WTC11 (cell line): ENCODE data around the gene NEMP1. TPM values are rescaled to one million over a fixed set of nuclear protein-coding genes. Genes with fewer than 3 reads are reported as not detected.
"Not testable (repeated sequence)": the region's sequence is repeated elsewhere in the genome, so short reads cannot be mapped to it uniquely, and the experiment has no call there.

Experiments
- ATAC-seq: fragments of 200-7000 bp; cut with Tn5 transposase; 2 replicates; pipeline ENCODE4 v1.10.0; 2021; ENCODE audit warnings: mild to moderate bottlenecking, moderate library complexity
- CTCF ChIA-PET: fragments of 300-600 bp; sonication (Branson Sonifier 250); formaldehyde crosslinking; loops from one replicate; lab custom pipeline; 2021; ENCODE audit warnings: antibody characterized with exemption; lab: Charles Lee
- POLR2A ChIA-PET: fragments of 350-600 bp; sonication (Branson Sonifier 250); formaldehyde crosslinking; loops from one replicate; lab custom pipeline; 2021; ENCODE audit warnings: antibody characterized with exemption; lab: Charles Lee
- DNase-seq: peaks from one replicate; pipeline ENCODE4 v3.0.0; 2021; ENCODE audit warnings: low spot score
- H3K27ac Mint-ChIP-seq: 2 replicates; pipeline ENCODE4 v1.8.0; 2021; ENCODE audit warnings: mixed read lengths
- H3K27me3 Mint-ChIP-seq: 2 replicates; pipeline ENCODE4 v1.8.0; 2021; ENCODE audit warnings: low read depth, mild to moderate bottlenecking, moderate library complexity, mixed read lengths
- H3K36me3 Mint-ChIP-seq: 2 replicates; pipeline ENCODE4 v1.8.0; 2021; ENCODE audit warnings: mixed read lengths
- H3K4me1 Mint-ChIP-seq: 2 replicates; pipeline ENCODE4 v1.8.0; 2022; ENCODE audit warnings: mixed read lengths
- H3K4me3 Mint-ChIP-seq: 2 replicates; pipeline ENCODE4 v1.8.0; 2021; ENCODE audit warnings: mild to moderate bottlenecking, moderate library complexity, mixed read lengths
- H3K9me3 Mint-ChIP-seq: 2 replicates; pipeline ENCODE4 v1.8.0; 2021; ENCODE audit warnings: mixed read lengths
- AR ChIP-seq: fragments of 250-450 bp; sonication (Bioruptor Pico); IDR thresholded peaks from 2 replicates; pipeline ENCODE4 v1.9.0; 2021; ENCODE audit warnings: mild to moderate bottlenecking
- CTCF ChIP-seq: fragments of 200-600 bp; IDR thresholded peaks from 2 replicates; pipeline ENCODE4 v1.8.0; 2022; ENCODE audit warnings: antibody characterized with exemption
- FOXP1 ChIP-seq: sonication (generic); formaldehyde crosslinking; IDR thresholded peaks from 2 replicates; pipeline ENCODE4 v1.8.0; 2022; ENCODE audit warnings: missing genetic modification reagents, mild to moderate bottlenecking, moderate library complexity, borderline replicate concordance
- GRHL2 ChIP-seq: fragments of 250-450 bp; sonication (Bioruptor Pico); IDR thresholded peaks from 2 replicates; pipeline ENCODE4 v1.8.0; 2022; ENCODE audit warnings: mild to moderate bottlenecking, moderate library complexity; ENCODE audit not compliant: insufficient replicate concordance, severe bottlenecking
- IRF2 ChIP-seq: sonication (generic); formaldehyde crosslinking; IDR thresholded peaks from 2 replicates; pipeline ENCODE4 v1.8.0; 2022; ENCODE audit warnings: low read depth, missing genetic modification reagents, borderline replicate concordance
- JAZF1 ChIP-seq: fragments of 250-450 bp; sonication (Bioruptor Pico); IDR thresholded peaks from 2 replicates; pipeline ENCODE4 v1.9.0; 2021; ENCODE audit warnings: moderate library complexity, mild to moderate bottlenecking, inconsistent platforms
- KAT7 ChIP-seq: sonication (generic); formaldehyde crosslinking; IDR thresholded peaks from 2 replicates; pipeline ENCODE4 v1.8.1; 2023; ENCODE audit warnings: missing genetic modification reagents, mild to moderate bottlenecking, borderline replicate concordance
- MLX ChIP-seq: sonication (generic); formaldehyde crosslinking; IDR thresholded peaks from 2 replicates; pipeline ENCODE4 v1.8.1; 2023; ENCODE audit warnings: mild to moderate bottlenecking, missing genetic modification reagents, moderate library complexity
- MYBL2 ChIP-seq: sonication (generic); formaldehyde crosslinking; IDR thresholded peaks from 2 replicates; pipeline ENCODE4 v1.8.1; 2023; ENCODE audit warnings: mild to moderate bottlenecking, moderate library complexity, missing genetic modification reagents
- NFE2L1 ChIP-seq: sonication (generic); formaldehyde crosslinking; IDR thresholded peaks from 2 replicates; pipeline ENCODE4 v1.8.1; 2023; ENCODE audit warnings: missing genetic modification reagents
- ZBTB21 ChIP-seq: sonication (generic); formaldehyde crosslinking; IDR thresholded peaks from 2 replicates; pipeline ENCODE4 v1.8.1; 2023; ENCODE audit warnings: mild to moderate bottlenecking, missing genetic modification reagents, borderline replicate concordance
- ZNF138 ChIP-seq: sonication (generic); formaldehyde crosslinking; conservative IDR thresholded peaks from 2 replicates; pipeline ENCODE4 v1.8.1; 2022; ENCODE audit warnings: mild to moderate bottlenecking, moderate library complexity, missing genetic modification reagents
- ZNF263 ChIP-seq: sonication (generic); formaldehyde crosslinking; IDR thresholded peaks from 2 replicates; pipeline ENCODE4 v1.8.1; 2022; ENCODE audit warnings: low read depth, mild to moderate bottlenecking, moderate library complexity, missing genetic modification reagents
- total RNA-seq: library from RNA; stranded (reverse); gene quantifications from 3 replicates; pipeline ENCODE4 v1.2.3, GENCODE V29; 2021
- TF ChIP-seq, protein P1 (sequence below): sonication (generic); formaldehyde crosslinking; IDR thresholded peaks from 2 replicates; pipeline ENCODE4 v1.8.1; 2023; ENCODE audit warnings: mild to moderate bottlenecking, missing genetic modification reagents

Gene NEMP1
- total RNA-seq, 1 experiment from 2014 or later: 41.9 TPM

DNA sequence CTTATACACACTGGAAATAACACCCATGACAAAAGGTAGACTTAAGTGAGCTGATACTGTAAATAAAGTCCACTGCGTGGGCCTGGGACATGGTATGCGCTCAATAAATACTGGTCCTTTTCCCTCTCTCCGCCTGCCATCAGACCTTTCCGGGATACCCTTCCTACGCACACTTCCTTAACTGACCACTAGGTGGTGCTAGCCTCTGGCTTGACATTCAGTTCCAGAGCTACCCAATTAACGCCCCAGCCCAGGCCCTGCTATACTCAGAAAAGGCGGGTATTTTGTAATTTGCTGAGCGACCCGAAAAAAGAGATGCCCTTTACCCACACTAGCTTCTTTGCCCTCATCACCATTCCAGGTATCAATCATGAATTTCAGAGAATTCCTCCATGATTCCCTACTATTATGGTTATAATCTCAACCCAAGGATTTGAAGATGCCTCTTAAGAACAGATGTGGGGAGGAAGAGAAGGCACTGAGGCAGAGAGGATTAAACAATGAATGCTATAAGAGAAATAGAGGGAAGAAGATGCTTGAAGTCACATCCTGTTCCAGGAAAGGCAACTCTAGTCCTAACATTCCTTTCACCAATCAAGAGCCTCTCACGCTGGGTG lies 45.8 kb upstream of the NEMP1 start:
- TF ChIP-seq CTCF (peak; percentile 92), AR (CRISPR knock-in tag) (no peak), FOXP1 (CRISPR knock-in tag) (no peak), JAZF1 (CRISPR knock-in tag) (no peak)
- ChIA-PET CTCF (interaction anchor here (0.5 to 5.8 kb wide), 47 partner anchors 9 to 764 kb away, joined by 3 to 76 read pairs (median 4); partner anchors contain the start of genes NAB2, NEMP1, STAT2 and STAT6), POLR2A (interaction anchor here (0.6 kb wide), 1 partner anchor 12 kb away, joined by 3 read pairs; no protein-coding TSS in a partner anchor)
- peak; percentile 59 for ATAC-seq
- H3K4me3 Mint-ChIP-seq: no peak overlapping the region
- H3K27ac Mint-ChIP-seq: no peak overlapping the region
- H3K9me3 Mint-ChIP-seq: peaks cover 22% of the 10 kb centered on the region
- peaks cover 15% of the 10 kb centered on the region for H3K4me1 Mint-ChIP-seq
- peaks cover 6% of the 10 kb centered on the region for H3K27me3 Mint-ChIP-seq
- peaks cover 2% of the 10 kb centered on the region; the same call in 1 of the 2 replicates for H3K36me3 Mint-ChIP-seq
- DNase-seq: peak; percentile 84

DNA sequence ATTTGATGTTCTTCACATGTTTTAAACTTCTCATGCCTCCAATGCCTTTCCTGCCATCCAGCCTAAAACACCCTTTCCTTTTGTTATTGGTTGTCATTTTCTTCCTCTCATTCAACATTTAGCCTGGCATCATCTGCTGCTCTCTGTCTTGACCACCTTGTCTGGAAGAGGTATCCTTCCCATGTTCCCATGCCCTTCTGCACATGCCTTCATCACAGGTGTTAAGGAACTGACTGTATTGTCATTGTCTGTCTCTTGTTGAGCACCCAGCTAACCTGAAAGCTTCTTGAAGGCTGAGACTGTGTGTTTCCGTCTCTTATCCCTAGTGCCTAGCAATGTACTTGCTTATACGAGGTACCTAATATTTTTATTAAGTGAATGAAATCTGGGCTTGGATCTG lies 45.2 kb upstream of the NEMP1 start:
- peaks cover 22% of the 10 kb centered on the region for H3K9me3 Mint-ChIP-seq
- TF ChIP-seq GRHL2 (CRISPR knock-in tag): no peak
- no peak for TF ChIP-seq ZBTB21 (CRISPR knock-in tag)
- TF ChIP-seq, all 79 proteins: peak for 0
- Mint-ChIP-seq H3K36me3 (peaks cover 2% of the 10 kb centered on the region; the same call in 1 of the 2 replicates), H3K27ac (no peak overlapping the region), H3K4me3 (no peak overlapping the region), H3K27me3 (peaks cover 6% of the 10 kb centered on the region), H3K4me1 (peaks cover 15% of the 10 kb centered on the region)
- CTCF ChIA-PET: interaction anchor here (0.8 to 5.8 kb wide), 34 partner anchors 8 to 262 kb away, joined by 3 to 76 read pairs (median 5); partner anchors contain the start of genes STAT6 and ZBTB39
- POLR2A ChIA-PET: interaction anchor here (0.6 kb wide), 1 partner anchor 13 kb away, joined by 3 read pairs; no protein-coding TSS in a partner anchor
- ATAC-seq (no peak), DNase-seq (no peak)

DNA sequence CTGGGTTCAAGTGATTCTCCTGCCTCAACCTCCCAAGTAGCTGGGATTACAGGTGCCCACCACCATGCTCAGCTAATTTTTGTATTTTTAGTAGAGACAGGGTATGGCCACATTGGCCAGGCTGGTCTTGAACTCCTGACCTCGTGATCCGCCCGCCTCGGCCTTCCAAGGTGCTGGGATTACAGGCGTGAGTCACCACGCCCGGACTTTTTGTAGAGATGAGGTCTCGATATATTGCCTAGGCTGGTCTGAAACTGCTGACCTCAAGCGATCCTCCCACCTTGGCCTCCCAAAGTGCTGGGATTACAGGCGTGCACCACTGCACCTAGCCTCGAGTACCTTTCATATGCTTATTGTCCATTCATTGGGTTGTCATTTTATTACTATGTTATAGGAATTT lies 42.1 kb upstream of the NEMP1 start:
- not testable (repeated sequence) for H3K4me1 Mint-ChIP-seq, H3K27me3 Mint-ChIP-seq, H3K27ac Mint-ChIP-seq, H3K36me3 Mint-ChIP-seq, DNase-seq, H3K4me3 Mint-ChIP-seq, ATAC-seq
- POLR2A ChIA-PET: interaction anchor here (1.1 kb wide), 1 partner anchor 432 kb away, joined by 4 read pairs; no protein-coding TSS in a partner anchor
- peaks cover 22% of the 10 kb centered on the region for H3K9me3 Mint-ChIP-seq
- CTCF ChIA-PET: interaction anchor here (1.4 to 5.8 kb wide), 4 partner anchors 10 to 55 kb away, joined by 3 to 76 read pairs (median 4); partner anchors contain the start of gene STAT6

DNA sequence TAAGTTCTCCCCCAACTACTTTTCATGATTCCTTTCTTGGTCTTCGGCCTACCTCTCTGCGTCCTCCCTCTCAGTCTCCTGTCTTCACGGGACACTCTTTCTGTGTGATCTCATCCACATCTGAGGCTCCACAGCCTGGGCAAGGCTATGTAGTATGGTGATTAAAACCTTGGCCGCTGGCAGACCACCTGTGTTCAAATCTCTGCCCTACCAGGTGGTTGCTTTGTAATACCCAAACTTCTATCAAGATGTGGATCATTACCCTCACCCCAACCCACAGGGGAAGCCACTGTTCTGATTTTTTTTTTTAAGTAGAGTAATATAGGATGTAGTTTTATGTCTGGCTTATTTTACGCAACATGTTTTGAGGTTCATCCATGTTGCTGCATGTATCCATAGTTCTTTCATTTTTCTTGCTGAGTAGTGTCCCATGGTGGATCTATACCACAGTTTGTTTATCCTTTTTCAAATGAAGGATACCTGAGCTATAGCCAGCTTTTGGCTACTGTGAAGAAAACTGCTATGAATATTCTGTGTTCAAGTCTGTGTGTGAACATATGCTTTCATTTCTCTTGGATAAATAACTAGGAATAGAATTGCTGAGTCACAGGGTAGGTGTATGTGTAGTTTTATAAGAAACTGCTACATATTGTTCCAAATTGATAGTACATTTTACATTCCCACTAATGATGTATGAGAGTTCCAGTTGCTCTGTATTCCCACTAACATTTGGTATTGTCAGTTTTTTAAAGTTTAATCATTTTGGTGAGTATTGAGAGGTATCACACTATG lies 40.9 kb upstream of the NEMP1 start:
- ChIA-PET CTCF (interaction anchor here (1.6 to 5.8 kb wide), 2 partner anchors 9 to 108 kb away, joined by 3 to 76 read pairs; partner anchors contain the start of gene STAT6), POLR2A (no interaction called here)
- H3K27ac Mint-ChIP-seq: no peak overlapping the region
- no peak overlapping the region for H3K4me3 Mint-ChIP-seq
- ATAC-seq: no peak
- peaks cover 2% of the 10 kb centered on the region; the same call in 1 of the 2 replicates for H3K36me3 Mint-ChIP-seq
- H3K4me1 Mint-ChIP-seq: peaks cover 1% of the 10 kb centered on the region; the same call in 1 of the 2 replicates
- peaks cover 22% of the 10 kb centered on the region for H3K9me3 Mint-ChIP-seq
- DNase-seq: no peak
- peaks cover 3% of the 10 kb centered on the region for H3K27me3 Mint-ChIP-seq
- no peak for TF ChIP-seq IRF2 (CRISPR knock-in tag)
- TF ChIP-seq NFE2L1: no peak
- TF ChIP-seq MLX (CRISPR knock-in tag): no peak
- TF ChIP-seq, protein P1, sequence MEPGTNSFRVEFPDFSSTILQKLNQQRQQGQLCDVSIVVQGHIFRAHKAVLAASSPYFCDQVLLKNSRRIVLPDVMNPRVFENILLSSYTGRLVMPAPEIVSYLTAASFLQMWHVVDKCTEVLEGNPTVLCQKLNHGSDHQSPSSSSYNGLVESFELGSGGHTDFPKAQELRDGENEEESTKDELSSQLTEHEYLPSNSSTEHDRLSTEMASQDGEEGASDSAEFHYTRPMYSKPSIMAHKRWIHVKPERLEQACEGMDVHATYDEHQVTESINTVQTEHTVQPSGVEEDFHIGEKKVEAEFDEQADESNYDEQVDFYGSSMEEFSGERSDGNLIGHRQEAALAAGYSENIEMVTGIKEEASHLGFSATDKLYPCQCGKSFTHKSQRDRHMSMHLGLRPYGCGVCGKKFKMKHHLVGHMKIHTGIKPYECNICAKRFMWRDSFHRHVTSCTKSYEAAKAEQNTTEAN (CRISPR knock-in tag): no peak
- no peak for TF ChIP-seq ZNF263
- no peak for TF ChIP-seq KAT7
- no peak for TF ChIP-seq MYBL2 (CRISPR knock-in tag)
- TF ChIP-seq ZNF138: no peak
